Mesenchymal stem cell (in vitro differentiated cells and primary cell): Measurements from ENCODE around the gene PRKRA.
A peak's percentile ranks its signal among the peaks of the same experiment; 100 is the strongest.
"Not testable (repeated sequence)": the region's sequence is repeated elsewhere in the genome, so short reads cannot be mapped to it uniquely, and the experiment has no call there.

Source experiments
- DNase-seq: peaks from one replicate; pipeline ENCODE4 v3.0.0-alpha.2; 2013
- H2AFZ ChIP-seq: one replicate; pipeline ENCODE4 v1.6.1; 2013; ENCODE audit warnings: low read depth, mild to moderate bottlenecking, control low read depth, inconsistent platforms, low read length, moderate library complexity
- H2AK5ac ChIP-seq: 2 replicates; pipeline ENCODE4 v1.6.1; 2013; ENCODE audit warnings: low read length, moderate library complexity, mild to moderate bottlenecking, inconsistent platforms; ENCODE audit not compliant: severe bottlenecking
- H2BK120ac ChIP-seq: one replicate; pipeline ENCODE4 v1.6.1; 2013; ENCODE audit warnings: low read depth, mild to moderate bottlenecking, inconsistent platforms, low read length, moderate library complexity
- H2BK12ac ChIP-seq, 2 experiments: one replicate each; pipeline ENCODE4 v1.6.1; 2013; ENCODE audit warnings: inconsistent platforms in 2 of 2, low read length in 2 of 2, mild to moderate bottlenecking in 2 of 2, moderate library complexity in 2 of 2, control low read depth in 1 of 2
- H2BK15ac ChIP-seq: one replicate; pipeline ENCODE4 v1.6.1; 2013; ENCODE audit warnings: mild to moderate bottlenecking, low read depth, inconsistent platforms; ENCODE audit not compliant: poor library complexity, severe bottlenecking
- H2BK5ac ChIP-seq: 2 replicates; pipeline ENCODE4 v1.6.1; 2013; ENCODE audit warnings: low read depth, mild to moderate bottlenecking, low read length, control low read depth, inconsistent platforms; ENCODE audit not compliant: poor library complexity, severe bottlenecking
- H3K14ac ChIP-seq, 2 experiments: one replicate each; pipeline ENCODE4 v1.6.1; 2013; ENCODE audit warnings: inconsistent platforms in 2 of 2, low read length in 2 of 2, control low read depth in 1 of 2, mild to moderate bottlenecking in 1 of 2, moderate library complexity in 1 of 2
- H3K18ac ChIP-seq, 2 experiments: one replicate each; pipeline ENCODE4 v1.6.1; 2013; ENCODE audit warnings: inconsistent platforms in 2 of 2, low read length in 2 of 2, control low read depth in 1 of 2, low read depth in 1 of 2, mild to moderate bottlenecking in 1 of 2
- H3K23ac ChIP-seq, 2 experiments: one replicate each; pipeline ENCODE4 v1.6.1; 2013; ENCODE audit warnings: inconsistent platforms in 2 of 2, low read length in 2 of 2, mild to moderate bottlenecking in 2 of 2, moderate library complexity in 2 of 2, control low read depth in 1 of 2
- H3K27ac ChIP-seq: 2 replicates; pipeline ENCODE4 v1.5.1; 2013; ENCODE audit warnings: mild to moderate bottlenecking, moderate library complexity, low read length, control low read depth, inconsistent platforms; ENCODE audit not compliant: poor library complexity, severe bottlenecking
- H3K27me3 ChIP-seq, 2 experiments: 2 replicates each; pipeline versions ENCODE4 v1.6.1 to v1.7.0; 2013; ENCODE audit warnings: low read length in 2 of 2, mild to moderate bottlenecking in 2 of 2, moderate library complexity in 2 of 2, control low read depth in 1 of 2, inconsistent platforms in 1 of 2; ENCODE audit not compliant: control insufficient read depth in 1 of 2, insufficient read depth in 1 of 2
- H3K36me3 ChIP-seq, 2 experiments: 2 replicates each; pipeline versions ENCODE4 v1.6.1 to v1.7.0; 2013; ENCODE audit warnings: low read length in 2 of 2, control low read depth in 1 of 2, inconsistent platforms in 1 of 2, low read depth in 1 of 2, mild to moderate bottlenecking in 1 of 2; ENCODE audit not compliant: insufficient read depth in 2 of 2, control insufficient read depth in 1 of 2
- H3K4ac ChIP-seq, 2 experiments: one replicate each; pipeline ENCODE4 v1.6.1; 2013; ENCODE audit warnings: inconsistent platforms in 2 of 2, low read length in 2 of 2, mild to moderate bottlenecking in 2 of 2, moderate library complexity in 2 of 2, control low read depth in 1 of 2, low read depth in 1 of 2
- H3K4me1 ChIP-seq: 2 replicates; pipeline ENCODE4 v1.6.1; 2013; ENCODE audit warnings: low read depth, low read length, control low read depth; ENCODE audit not compliant: control insufficient read depth, insufficient read depth
- H3K4me2 ChIP-seq: 2 replicates; pipeline ENCODE4 v1.6.1; 2013; ENCODE audit warnings: low read length, mild to moderate bottlenecking, inconsistent platforms; ENCODE audit not compliant: poor library complexity, severe bottlenecking
- H3K4me3 ChIP-seq, 2 experiments: 2 replicates each; pipeline versions ENCODE4 v1.5.1 to v1.7.0; 2013; ENCODE audit warnings: low read length in 2 of 2, mild to moderate bottlenecking in 2 of 2, control low read depth in 1 of 2, low read depth in 1 of 2; ENCODE audit not compliant: insufficient read depth in 1 of 2
- H3K79me1 ChIP-seq: replicated peaks from 2 replicates; pipeline ENCODE4 v1.6.1; 2013; ENCODE audit warnings: mild to moderate bottlenecking, control low read depth, low read length, inconsistent platforms; ENCODE audit not compliant: poor library complexity, severe bottlenecking
- H3K9ac ChIP-seq: 2 replicates; pipeline ENCODE4 v1.7.0; 2013; ENCODE audit warnings: mild to moderate bottlenecking, low read length, moderate library complexity
- H3K9me3 ChIP-seq: 2 replicates; pipeline ENCODE4 v1.7.0; 2013; ENCODE audit warnings: mild to moderate bottlenecking, low read length; ENCODE audit not compliant: control insufficient read depth
- H4K8ac ChIP-seq: one replicate; pipeline ENCODE4 v1.6.1; 2013; ENCODE audit warnings: inconsistent platforms, mild to moderate bottlenecking, low read length, moderate library complexity
- H4K91ac ChIP-seq: one replicate; pipeline ENCODE4 v1.6.1; 2013; ENCODE audit warnings: mild to moderate bottlenecking, low read length, inconsistent platforms
- WGBS: methylation state at CpG from one replicate; pipeline ENCODE4 v1.1.7; 2013; ENCODE audit warnings: mixed read lengths; 5-methylcytosine and 5-hydroxymethylcytosine counted together

Gene PRKRA

DNA sequence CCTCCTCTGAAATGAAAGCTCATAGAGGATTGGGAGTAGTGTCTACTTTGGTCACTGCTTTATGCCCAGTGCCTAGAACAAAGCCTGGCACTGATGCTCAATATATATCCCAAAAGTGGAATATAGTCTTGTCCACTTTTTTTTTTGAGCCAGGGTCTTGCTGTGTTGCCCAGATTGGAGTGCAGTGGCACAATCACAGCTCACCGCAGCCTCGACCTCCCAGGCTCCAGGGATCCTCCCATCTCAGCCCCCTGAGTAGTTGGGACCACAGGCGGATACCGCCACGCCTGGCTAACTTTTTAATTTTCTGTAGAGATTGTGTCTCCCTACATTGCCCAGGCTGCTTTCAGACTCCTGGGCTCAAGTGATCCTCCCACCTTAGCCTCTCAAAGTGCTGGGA, 23.6 kb upstream of the PRKRA start:
- Histone ChIP-seq H3K4me1 (peaks cover 5% of the 10 kb centered on the region), H2BK120ac (no peak overlapping the region), H4K8ac (no peak overlapping the region), H2BK15ac (no peak overlapping the region), H2AK5ac (no peak overlapping the region), H3K36me3 (no peaks in the 10 kb centered on the region), H3K9me3 (no peaks in the 10 kb centered on the region), H3K79me1 (peaks cover 15% of the 10 kb centered on the region), H3K9ac (no peak overlapping the region), H3K23ac (no peak overlapping the region), H3K18ac (no peak overlapping the region), H3K4me3 (no peak overlapping the region), H2BK5ac (no peak overlapping the region), H3K27ac (no peak overlapping the region), H3K14ac (no peak overlapping the region), H4K91ac (no peak overlapping the region), H3K4ac (no peak overlapping the region), H3K4me2 (no peak overlapping the region), H2AFZ (no peak overlapping the region), H2BK12ac (no peak overlapping the region), H3K27me3 (no peaks in the 10 kb centered on the region)
- no peak for DNase-seq
- 98% methylated on average over 5 of the region's 5 CpGs for WGBS

DNA sequence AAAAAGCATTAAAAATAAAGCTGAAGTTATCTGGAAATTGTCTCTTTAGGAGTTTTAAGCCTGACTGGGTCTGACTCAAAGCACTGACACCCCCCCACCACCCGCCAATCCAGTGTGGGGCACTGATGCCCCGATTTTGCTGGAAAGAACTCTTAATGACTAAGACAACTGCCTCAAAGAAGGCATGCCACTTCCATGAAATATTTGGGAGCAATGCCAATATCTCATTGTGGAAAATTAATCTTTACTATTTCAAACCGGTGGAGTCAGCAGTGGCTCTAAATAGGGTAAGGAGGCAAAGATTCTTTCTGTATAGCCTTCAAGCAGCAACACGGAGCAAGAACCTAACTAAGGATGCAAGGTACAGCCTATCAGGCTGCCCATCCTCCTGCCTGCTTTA, 23.0 kb upstream of the PRKRA start:
- Histone ChIP-seq H3K27ac (no peak overlapping the region), H2AFZ (no peak overlapping the region), H3K4me3 (no peak overlapping the region), H3K9me3 (no peaks in the 10 kb centered on the region), H2BK12ac (no peak overlapping the region), H2AK5ac (no peak overlapping the region), H3K4me2 (no peak overlapping the region), H3K27me3 (no peaks in the 10 kb centered on the region), H3K79me1 (peaks cover 15% of the 10 kb centered on the region), H3K4me1 (peaks cover 4% of the 10 kb centered on the region), H2BK15ac (no peak overlapping the region), H4K91ac (no peak overlapping the region), H3K18ac (no peak overlapping the region), H3K14ac (no peak overlapping the region), H3K23ac (no peak overlapping the region), H2BK5ac (no peak overlapping the region), H4K8ac (no peak overlapping the region), H3K4ac (no peak overlapping the region), H3K9ac (no peak overlapping the region), H2BK120ac (no peak overlapping the region), H3K36me3 (peaks cover 0 to under 1% of the 10 kb centered on the region in 2 experiments)
- WGBS = 93% methylated on average over 4 of the region's 4 CpGs
- peak; percentile 2 for DNase-seq

DNA sequence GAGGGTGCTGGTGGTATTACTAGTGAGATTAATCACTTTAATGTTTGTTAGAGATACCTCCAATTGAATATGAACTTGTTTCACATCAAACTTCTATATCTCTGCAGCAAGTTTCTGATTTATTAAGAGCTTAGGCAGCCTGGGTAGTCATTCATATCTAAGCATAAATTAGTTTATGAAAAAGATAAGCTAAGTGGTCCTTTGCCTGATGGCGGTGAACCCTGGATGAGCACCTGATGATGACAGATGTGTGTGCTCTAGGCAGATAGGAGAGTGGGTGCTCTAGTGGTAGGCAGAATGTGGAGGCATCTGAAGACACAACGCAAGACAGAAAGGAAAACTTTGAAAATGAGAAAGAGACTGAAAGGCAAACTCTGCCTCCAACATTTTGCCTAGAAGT, 22.4 kb upstream of the PRKRA start:
- Histone ChIP-seq H3K27me3 (no peaks in the 10 kb centered on the region), H3K79me1 (peaks cover 15% of the 10 kb centered on the region), H3K36me3 (peaks cover 2 to 3% of the 10 kb centered on the region in 2 experiments), H2BK15ac (no peak overlapping the region), H3K27ac (no peak overlapping the region), H2BK5ac (no peak overlapping the region), H3K4ac (no peak overlapping the region), H3K23ac (no peak overlapping the region), H2BK120ac (no peak overlapping the region), H2AK5ac (no peak overlapping the region), H3K9me3 (no peaks in the 10 kb centered on the region), H3K4me2 (no peak overlapping the region), H3K9ac (no peak overlapping the region), H3K18ac (no peak overlapping the region), H3K4me1 (peaks cover 4% of the 10 kb centered on the region), H4K91ac (no peak overlapping the region), H2BK12ac (no peak overlapping the region), H3K14ac (no peak overlapping the region), H2AFZ (no peak overlapping the region), H3K4me3 (no peak overlapping the region), H4K8ac (no peak overlapping the region)
- whole genome bisulfite sequencing = 100% methylated on average over 2 of the region's 2 CpGs
- no peak for DNase-seq

DNA sequence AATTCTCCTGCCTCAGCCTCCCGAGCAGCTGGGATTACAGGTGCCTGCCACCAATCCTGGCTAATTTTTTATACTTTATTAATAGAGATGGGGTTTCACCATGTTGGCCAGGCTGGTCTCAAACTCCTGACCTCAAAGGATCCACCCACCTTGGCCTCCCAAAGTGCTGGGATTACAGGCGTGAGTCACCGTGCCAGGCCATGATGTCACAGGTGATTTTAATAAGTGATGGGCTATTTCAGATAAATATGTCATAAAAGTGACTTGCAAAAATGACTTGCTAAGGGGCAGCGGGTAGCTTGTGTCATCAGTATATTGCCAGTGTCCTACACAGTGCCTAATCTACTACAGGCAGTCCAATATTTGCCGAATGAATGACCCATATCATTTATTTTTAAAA, 20.3 kb upstream of the PRKRA start:
- not testable (repeated sequence) for H2AFZ ChIP-seq, H2BK15ac ChIP-seq, H3K23ac ChIP-seq, H3K9ac ChIP-seq, H3K4ac ChIP-seq, H4K91ac ChIP-seq, H3K4me3 ChIP-seq, H3K27me3 ChIP-seq, H3K4me2 ChIP-seq, DNase-seq, H2AK5ac ChIP-seq, H4K8ac ChIP-seq, H2BK12ac ChIP-seq, H2BK5ac ChIP-seq, H3K9me3 ChIP-seq, H2BK120ac ChIP-seq, H3K27ac ChIP-seq, H3K14ac ChIP-seq, H3K4me1 ChIP-seq, H3K18ac ChIP-seq
- Histone ChIP-seq H3K79me1 (peaks cover 16% of the 10 kb centered on the region), H3K36me3 (peaks cover 3 to 10% of the 10 kb centered on the region in 2 experiments)
- 97% methylated on average over 3 of the region's 5 CpGs for WGBS
